SK-N-SH treated with all-trans-retinoic acid at 6 μM for 48 hours (cell line): ENCODE results near the gene PRKAG3.

Experiments
- ARNTL ChIP-seq: fragments of 450-650 bp; formaldehyde crosslinking; IDR thresholded peaks from 2 replicates; pipeline ENCODE4 v1.5.0; 2020; ENCODE audit warnings: low read depth, mild to moderate bottlenecking, moderate library complexity, borderline replicate concordance
- BACH2 ChIP-seq: fragments of 250-450 bp; sonication (Bioruptor Pico); IDR thresholded peaks from 2 replicates; pipeline ENCODE4 v1.9.0; 2021; ENCODE audit warnings: mild to moderate bottlenecking, borderline replicate concordance
- CREB5 ChIP-seq: fragments of 250-450 bp; sonication (Bioruptor Pico); IDR thresholded peaks from 2 replicates; pipeline ENCODE4 v1.5.1; 2020; ENCODE audit warnings: low read depth, mild to moderate bottlenecking, moderate library complexity
- CSRNP3 ChIP-seq: fragments of 250-450 bp; sonication (Bioruptor Pico); IDR thresholded peaks from 2 replicates; pipeline ENCODE4 v1.5.1; 2021; ENCODE audit warnings: mild to moderate bottlenecking, moderate library complexity
- GLIS3 ChIP-seq: fragments of 250-450 bp; sonication (Bioruptor Pico); IDR thresholded peaks from 2 replicates; pipeline ENCODE4 v1.5.0; 2020; ENCODE audit warnings: mild to moderate bottlenecking, moderate library complexity
- OSR1 ChIP-seq: fragments of 250-450 bp; sonication (Bioruptor Pico); IDR thresholded peaks from 2 replicates; pipeline ENCODE4 v1.8.0; 2022; ENCODE audit warnings: moderate library complexity, mild to moderate bottlenecking, inconsistent platforms
- PATZ1 ChIP-seq: fragments of 250-450 bp; sonication (Bioruptor Pico); IDR thresholded peaks from 2 replicates; pipeline ENCODE4 v1.8.0; 2020; ENCODE audit warnings: mild to moderate bottlenecking, moderate library complexity, borderline replicate concordance
- RARB ChIP-seq: fragments of 250-450 bp; sonication (Bioruptor Pico); IDR thresholded peaks from 2 replicates; pipeline ENCODE4 v1.8.0; 2021; ENCODE audit warnings: mild to moderate bottlenecking, moderate library complexity
- TCF4 ChIP-seq: fragments of 250-450 bp; sonication (Bioruptor Pico); IDR thresholded peaks from 2 replicates; pipeline ENCODE4 v1.8.0; 2021; ENCODE audit warnings: mild to moderate bottlenecking, moderate library complexity, borderline replicate concordance
- TOX ChIP-seq: fragments of 250-450 bp; sonication (Bioruptor Pico); IDR thresholded peaks from 2 replicates; pipeline ENCODE4 v1.8.0; 2021; ENCODE audit warnings: mild to moderate bottlenecking, moderate library complexity, borderline replicate concordance
- TSHZ2 ChIP-seq: fragments of 250-450 bp; sonication (Bioruptor Pico); IDR thresholded peaks from 2 replicates; pipeline ENCODE4 v1.5.0; 2020; ENCODE audit warnings: mild to moderate bottlenecking, moderate library complexity
- ZFP3 ChIP-seq: fragments of 250-450 bp; sonication (Bioruptor Pico); IDR thresholded peaks from 2 replicates; pipeline ENCODE4 v1.5.0; 2020; ENCODE audit warnings: mild to moderate bottlenecking, moderate library complexity
- ZFP30 ChIP-seq: fragments of 450-650 bp; formaldehyde crosslinking; IDR thresholded peaks from 2 replicates; pipeline ENCODE4 v1.5.0; 2022; ENCODE audit warnings: mild to moderate bottlenecking, moderate library complexity

GRCh38 chr2:218860950-218861381 lies 29.4 kb upstream of the PRKAG3 start:
- TF ChIP-seq CSRNP3 (CRISPR knock-in tag) (no peak), PATZ1 (CRISPR knock-in tag) (no peak), OSR1 (no peak), TOX (no peak), RARB (CRISPR knock-in tag) (no peak), ZFP30 (CRISPR knock-in tag) (no peak), GLIS3 (CRISPR knock-in tag) (no peak), ZFP3 (no peak), ARNTL (CRISPR knock-in tag) (no peak), TCF4 (CRISPR knock-in tag) (no peak), CREB5 (CRISPR knock-in tag) (no peak), BACH2 (CRISPR knock-in tag) (no peak), TSHZ2 (no peak)
